CD4-positive, CD25-positive, alpha-beta regulatory T cell (primary cell): ENCODE measurements around the gene CD40. TPM values are rescaled to one million over a fixed set of nuclear protein-coding genes. Genes with fewer than 3 reads are reported as not detected.

ENCODE experiments used
- ATAC-seq, 2 donors: fragments of 150-1000 bp; cut with Tn5 transposase; one replicate each; pipeline ENCODE4 v1.10.0; 2021; ENCODE audit warnings: low read depth in 2 of 2, moderate number of reproducible peaks in 2 of 2, moderate library complexity in 1 of 2
- DNase-seq, 3 donors: peaks; one replicate each; pipeline versions ENCODE4 v3.0.0 to v3.0.0-alpha.2; 2012 to 2022; ENCODE audit warnings: mixed read lengths in 1 of 3
- H3K27ac ChIP-seq: one replicate; pipeline ENCODE4 v1.7.0; 2013; ENCODE audit warnings: mild to moderate bottlenecking, low read length; ENCODE audit not compliant: insufficient read depth, poor library complexity, severe bottlenecking
- H3K27me3 ChIP-seq: one replicate; pipeline ENCODE4 v1.7.0; 2013; ENCODE audit warnings: low read length; ENCODE audit not compliant: control insufficient read depth, insufficient read depth
- H3K36me3 ChIP-seq: one replicate; pipeline ENCODE4 v1.7.0; 2013; ENCODE audit warnings: mild to moderate bottlenecking, low read length, moderate library complexity; ENCODE audit not compliant: control insufficient read depth, insufficient read depth
- H3K4me1 ChIP-seq: 2 replicates; pipeline ENCODE4 v1.7.0; 2013; ENCODE audit warnings: mild to moderate bottlenecking, low read length; ENCODE audit not compliant: insufficient read depth, control insufficient read depth, poor library complexity, severe bottlenecking
- H3K4me3 ChIP-seq: one replicate; pipeline ENCODE4 v1.7.0; 2013; ENCODE audit warnings: low read depth, mild to moderate bottlenecking, low read length, moderate library complexity
- H3K9me3 ChIP-seq, 2 experiments: 1 replicate in 1 of 2; 2 replicates in 1 of 2; pipeline ENCODE4 v1.7.0; 2013; ENCODE audit warnings: low read length in 2 of 2, mild to moderate bottlenecking in 1 of 2, moderate library complexity in 1 of 2; ENCODE audit not compliant: control insufficient read depth in 2 of 2
- H3K27ac Mint-ChIP-seq, 3 donors: one replicate each; pipeline ENCODE4 v1.8.0; 2020 to 2022; ENCODE audit warnings: mild to moderate bottlenecking in 3 of 3, mixed read lengths in 3 of 3, moderate library complexity in 2 of 3
- H3K27me3 Mint-ChIP-seq: one replicate; pipeline ENCODE4 v1.8.0; 2022; ENCODE audit warnings: mild to moderate bottlenecking, mixed read lengths
- H3K36me3 Mint-ChIP-seq: one replicate; pipeline ENCODE4 v1.8.0; 2020; ENCODE audit warnings: mixed read lengths
- H3K4me1 Mint-ChIP-seq, 4 donors: one replicate each; pipeline ENCODE4 v1.8.0; 2020 to 2022; ENCODE audit warnings: mixed read lengths in 4 of 4, mild to moderate bottlenecking in 1 of 4
- H3K4me3 Mint-ChIP-seq, 4 donors: one replicate each; pipeline ENCODE4 v1.8.0; 2020 to 2022; ENCODE audit warnings: mild to moderate bottlenecking in 4 of 4, mixed read lengths in 4 of 4, moderate library complexity in 3 of 4
- H3K9me3 Mint-ChIP-seq, 7 donors: one replicate each; pipeline ENCODE4 v1.8.0; 2020 to 2022; ENCODE audit warnings: mixed read lengths in 7 of 7, mild to moderate bottlenecking in 3 of 7, moderate library complexity in 2 of 7
- polyA plus RNA-seq, 4 donors: library from polyadenylated mRNA; unstranded; fragments of 300-500 nt; fragmentation: Illumina TruSeq; gene quantifications; one replicate each; pipeline ENCODE4 v1.2.3, GENCODE V29; 2021
- total RNA-seq: library from RNA; stranded (reverse); gene quantifications from one replicate; pipeline ENCODE4 v1.2.3, GENCODE V29; 2022

Gene CD40
- total and polyA plus RNA-seq, 5 donors from 2014 or later, result 1.7 to 8.7 (median 7.2) TPM

DNA sequence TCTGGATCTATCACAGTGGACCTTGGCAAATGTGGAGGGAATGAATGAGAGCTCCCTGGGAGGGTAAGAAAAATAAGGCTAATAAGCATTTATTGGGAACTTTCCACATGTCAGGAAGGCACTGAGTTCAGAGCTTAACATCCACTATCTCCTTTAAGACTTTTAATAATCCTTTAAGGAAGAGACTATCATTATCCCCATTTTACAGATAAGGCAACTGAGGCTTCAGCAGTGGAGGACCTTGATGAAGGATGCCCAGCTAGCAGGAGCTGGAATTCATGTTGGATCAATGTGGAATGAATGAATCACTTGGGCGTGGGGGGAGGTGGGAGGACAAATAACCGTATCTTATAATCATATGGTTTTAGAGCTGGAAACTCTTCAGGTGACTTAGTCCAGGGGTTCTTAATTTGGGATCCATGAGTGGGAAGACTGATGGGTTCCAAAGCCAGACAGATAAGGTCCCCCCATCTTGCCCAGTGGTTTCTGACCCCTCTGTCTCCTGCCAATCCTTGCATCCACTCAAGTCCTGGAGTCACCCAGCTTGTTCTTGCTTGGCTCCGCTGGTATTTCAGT is 54.9 kb downstream of the CD40 start:
- Histone ChIP-seq H3K4me1 (no peaks in the 10 kb centered on the region), H3K36me3 (no peaks in the 10 kb centered on the region), H3K4me3 (no peak overlapping the region), H3K9me3 (no peaks in the 10 kb centered on the region), H3K27me3 (peaks cover 17% of the 10 kb centered on the region), H3K27ac (no peak overlapping the region)
- Mint-ChIP-seq H3K36me3 (no peaks in the 10 kb centered on the region), H3K27me3 (peaks cover 65% of the 10 kb centered on the region), H3K9me3 (peaks cover 0 to 3% (median 0%) of the 10 kb centered on the region in 7 donors), H3K4me3 (no peak overlapping the region), H3K27ac (no peak overlapping the region), H3K4me1 (peaks cover 0 to 11% (median 0%) of the 10 kb centered on the region in 4 donors)
- no peak for ATAC-seq
- no peak for DNase-seq

DNA sequence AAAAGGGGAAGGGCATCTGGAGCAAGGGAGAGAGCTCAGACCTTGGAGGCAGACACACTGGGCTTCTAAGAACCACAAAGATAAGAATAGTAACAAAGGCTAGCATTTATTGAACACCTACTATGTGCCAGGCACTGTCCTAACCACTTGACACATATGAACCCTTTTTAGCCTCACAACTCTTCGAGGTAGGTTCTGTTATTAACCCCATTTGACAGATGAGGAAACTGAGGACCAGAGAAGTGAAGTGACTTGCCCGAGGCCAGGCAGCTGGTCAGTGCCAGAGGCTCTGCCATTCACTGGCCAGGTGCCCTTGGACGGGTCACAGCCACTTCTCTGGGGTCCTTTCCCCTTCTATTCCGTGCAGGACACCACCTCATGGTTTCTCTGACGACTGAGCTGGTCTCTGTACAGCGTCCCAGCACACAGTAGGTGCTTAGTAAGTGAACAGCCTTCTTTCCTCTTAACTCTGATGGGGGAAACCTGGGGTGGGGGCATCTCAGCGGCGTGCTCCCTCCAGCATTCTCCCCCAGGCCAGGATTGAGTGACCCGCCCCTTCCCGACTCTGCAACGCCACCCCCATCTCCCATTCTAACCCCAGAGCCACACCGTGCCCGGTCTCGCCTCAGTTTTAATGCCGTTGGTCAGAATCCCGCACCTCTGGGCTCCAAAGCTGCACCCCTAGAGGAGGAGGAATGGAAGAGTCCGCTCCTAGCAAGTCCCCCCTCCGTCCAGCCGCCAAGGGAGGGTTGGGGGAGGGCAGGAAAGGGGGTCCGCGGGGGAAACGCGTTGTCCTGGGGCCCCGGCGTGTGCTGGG is 55.7 kb downstream of the CD40 start:
- H3K4me3 Mint-ChIP-seq, result no peak overlapping the region
- Histone ChIP-seq H3K36me3 (no peaks in the 10 kb centered on the region), H3K9me3 (no peaks in the 10 kb centered on the region), H3K4me3 (no peak overlapping the region), H3K4me1 (no peaks in the 10 kb centered on the region), H3K27ac (no peak overlapping the region), H3K27me3 (peaks cover 17% of the 10 kb centered on the region)
- ATAC-seq (no peak), DNase-seq (no peak)
- peaks cover 0 to 11% (median under 1%) of the 10 kb centered on the region in 4 donors for H3K4me1 Mint-ChIP-seq
- H3K27me3 Mint-ChIP-seq, result peaks cover 65% of the 10 kb centered on the region
- H3K9me3 Mint-ChIP-seq, result peaks cover 0 to 3% (median 0%) of the 10 kb centered on the region in 7 donors
- H3K27ac Mint-ChIP-seq, result no peak overlapping the region
- no peaks in the 10 kb centered on the region for H3K36me3 Mint-ChIP-seq

DNA sequence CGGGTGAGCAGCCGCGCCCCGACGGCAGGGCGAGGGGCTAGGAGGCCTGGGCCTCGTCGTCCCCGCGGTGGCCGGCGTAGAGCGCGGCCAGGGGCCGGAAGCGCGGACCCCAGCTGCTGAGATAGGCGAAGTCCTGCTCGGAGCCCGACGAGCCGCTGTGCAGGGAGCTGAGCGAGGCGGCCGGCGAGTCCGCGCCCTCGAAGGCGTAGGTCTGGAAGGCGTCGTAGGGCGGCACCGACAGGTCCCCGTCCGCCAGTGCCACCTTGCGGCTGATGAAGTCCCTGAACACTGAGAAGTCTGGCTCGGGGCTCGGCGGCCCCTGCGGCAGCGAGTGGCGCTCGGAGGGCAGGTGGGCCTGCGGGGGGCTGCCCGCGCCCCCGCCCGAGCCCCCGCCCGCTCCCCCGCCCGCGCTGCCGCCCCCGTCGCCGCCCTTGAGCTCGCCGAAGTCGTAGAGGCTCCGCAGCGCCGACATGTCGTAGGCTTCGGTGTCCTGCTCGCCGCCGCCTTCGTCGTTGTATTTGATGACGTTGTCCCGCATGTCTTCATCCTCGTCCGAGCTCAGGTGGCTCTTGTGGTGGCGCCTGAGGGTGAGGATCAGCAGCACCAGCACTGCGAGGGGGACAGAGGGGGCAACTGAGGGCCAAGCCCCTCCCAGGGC is 56.5 kb downstream of the CD40 start:
- H3K36me3 Mint-ChIP-seq, result no peaks in the 10 kb centered on the region
- Histone ChIP-seq H3K4me1 (no peaks in the 10 kb centered on the region), H3K27me3 (peaks cover 17% of the 10 kb centered on the region), H3K36me3 (no peaks in the 10 kb centered on the region), H3K4me3 (no peak overlapping the region), H3K27ac (no peak overlapping the region), H3K9me3 (no peaks in the 10 kb centered on the region)
- H3K27ac Mint-ChIP-seq, result no peak overlapping the region
- peaks cover 0 to 11% (median 2%) of the 10 kb centered on the region in 4 donors for H3K4me1 Mint-ChIP-seq
- peaks cover 0 to 3% (median 0%) of the 10 kb centered on the region in 7 donors for H3K9me3 Mint-ChIP-seq
- peak; percentile 66 to 77 for ATAC-seq
- no peak overlapping the region for H3K4me3 Mint-ChIP-seq
- peak; percentile 51 to 69 (median 60) for DNase-seq
- peaks cover 71% of the 10 kb centered on the region for H3K27me3 Mint-ChIP-seq

DNA sequence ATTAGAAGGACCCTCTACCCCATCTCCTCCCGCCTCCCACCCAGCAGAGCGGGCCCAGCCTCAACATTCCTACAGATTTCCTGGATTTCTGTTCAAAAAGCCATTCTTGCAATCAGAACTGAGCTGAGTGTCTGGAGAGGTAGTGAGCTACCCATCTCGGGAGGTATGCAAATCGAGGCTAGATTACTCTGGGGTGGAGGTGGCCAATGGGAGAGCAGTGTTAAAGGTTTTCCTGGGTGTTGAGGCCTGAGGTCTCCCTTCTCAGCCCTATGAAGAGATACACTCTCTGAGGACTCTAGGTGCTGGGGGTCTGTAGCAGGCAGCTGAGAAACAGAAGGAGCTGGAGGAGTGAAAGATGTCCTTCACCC is 57.0 kb downstream of the CD40 start:
- no peak for ATAC-seq
- H3K4me1 ChIP-seq, result no peaks in the 10 kb centered on the region
- Mint-ChIP-seq H3K36me3 (no peaks in the 10 kb centered on the region), H3K4me1 (peaks cover 0 to 11% (median 2%) of the 10 kb centered on the region in 4 donors), H3K27me3 (peaks cover 66% of the 10 kb centered on the region), H3K4me3 (peak overlapping the region in 1 of 4 donors; percentile 19), H3K27ac (peak overlapping the region in 2 of 3 donors; percentile 43 to 49), H3K9me3 (peaks cover 0 to 2% (median 0%) of the 10 kb centered on the region in 7 donors)
- H3K27ac ChIP-seq, result no peak overlapping the region
- DNase-seq, result no peak
- H3K27me3 ChIP-seq, result peaks cover 17% of the 10 kb centered on the region
- H3K4me3 ChIP-seq, result no peak overlapping the region
- H3K9me3 ChIP-seq, result no peaks in the 10 kb centered on the region
- no peaks in the 10 kb centered on the region for H3K36me3 ChIP-seq

DNA sequence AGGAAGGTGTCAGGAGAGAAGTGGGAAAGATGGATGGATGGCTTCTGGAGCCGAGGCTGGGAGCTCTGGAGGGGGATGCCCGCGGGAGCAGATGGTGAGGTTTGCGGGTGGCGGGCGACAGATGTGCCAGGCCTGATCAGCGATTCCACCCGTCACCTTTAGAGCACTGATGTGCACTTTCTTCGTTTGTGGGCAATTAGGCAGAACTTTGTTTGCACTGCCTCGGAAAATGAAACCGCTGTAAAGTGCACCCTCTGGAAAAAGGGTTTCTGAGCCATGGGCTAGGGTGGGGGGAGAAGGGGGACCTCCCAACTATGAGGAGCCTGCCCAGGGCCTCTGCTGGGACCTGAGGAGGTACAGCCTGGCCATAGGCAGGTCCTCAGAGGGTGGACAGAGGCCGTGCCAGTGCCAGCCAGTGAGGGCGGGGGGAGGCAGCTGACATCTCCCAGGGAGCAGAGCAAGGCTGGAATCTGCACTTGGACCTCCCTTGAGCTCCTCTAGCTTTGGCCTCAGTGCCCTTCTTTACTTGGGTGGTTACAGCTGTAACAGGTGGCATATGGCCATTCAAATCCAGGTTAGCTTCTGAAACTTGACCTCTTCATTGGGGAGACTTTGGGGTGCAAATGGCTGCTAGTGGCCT is 58.7 kb downstream of the CD40 start:
- H3K9me3 Mint-ChIP-seq, result peaks cover 0 to 4% (median 0%) of the 10 kb centered on the region in 7 donors
- H3K4me1 ChIP-seq, result no peaks in the 10 kb centered on the region
- H3K9me3 ChIP-seq, result no peaks in the 10 kb centered on the region
- H3K36me3 ChIP-seq, result no peaks in the 10 kb centered on the region
- H3K27me3 ChIP-seq, result peaks cover 17% of the 10 kb centered on the region
- DNase-seq, result no peak
- peaks cover 58% of the 10 kb centered on the region for H3K27me3 Mint-ChIP-seq
- H3K4me1 Mint-ChIP-seq, result peaks cover 0 to 11% (median 2%) of the 10 kb centered on the region in 4 donors
- ATAC-seq, result no peak
- no peak overlapping the region for H3K4me3 ChIP-seq
- no peak overlapping the region for H3K27ac Mint-ChIP-seq
- H3K36me3 Mint-ChIP-seq, result no peaks in the 10 kb centered on the region
- no peak overlapping the region for H3K27ac ChIP-seq
- H3K4me3 Mint-ChIP-seq, result no peak overlapping the region

DNA sequence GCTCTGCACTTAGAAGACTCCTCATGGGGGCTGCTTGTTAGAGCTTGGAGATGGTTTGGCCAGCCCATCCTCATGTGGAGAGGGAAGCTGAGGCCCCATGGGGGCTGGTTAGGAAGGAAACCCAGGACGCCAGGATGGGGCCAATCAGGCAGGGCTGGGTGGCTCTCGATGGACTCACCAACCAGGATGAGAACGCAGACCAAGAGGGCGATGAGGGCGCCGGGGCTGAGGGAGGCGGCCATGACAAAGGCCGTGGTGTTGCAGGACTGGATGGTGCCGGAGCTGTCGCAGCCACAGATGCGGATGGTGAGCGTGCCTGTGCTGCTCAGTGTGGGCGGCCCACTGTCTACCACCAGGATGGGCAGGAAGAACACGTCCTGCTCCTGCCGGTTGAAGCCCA is 59.7 kb downstream of the CD40 start:
- Histone ChIP-seq H3K27me3 (peaks cover 14% of the 10 kb centered on the region), H3K9me3 (no peaks in the 10 kb centered on the region), H3K4me3 (no peak overlapping the region), H3K27ac (no peak overlapping the region), H3K36me3 (no peaks in the 10 kb centered on the region), H3K4me1 (no peaks in the 10 kb centered on the region)
- no peak for ATAC-seq
- Mint-ChIP-seq H3K36me3 (no peaks in the 10 kb centered on the region), H3K4me3 (no peak overlapping the region), H3K9me3 (peaks cover 0 to 4% (median 0%) of the 10 kb centered on the region in 7 donors), H3K4me1 (peaks cover 0 to 9% (median 2%) of the 10 kb centered on the region in 4 donors), H3K27ac (no peak overlapping the region), H3K27me3 (peaks cover 50% of the 10 kb centered on the region)
- no peak for DNase-seq

DNA sequence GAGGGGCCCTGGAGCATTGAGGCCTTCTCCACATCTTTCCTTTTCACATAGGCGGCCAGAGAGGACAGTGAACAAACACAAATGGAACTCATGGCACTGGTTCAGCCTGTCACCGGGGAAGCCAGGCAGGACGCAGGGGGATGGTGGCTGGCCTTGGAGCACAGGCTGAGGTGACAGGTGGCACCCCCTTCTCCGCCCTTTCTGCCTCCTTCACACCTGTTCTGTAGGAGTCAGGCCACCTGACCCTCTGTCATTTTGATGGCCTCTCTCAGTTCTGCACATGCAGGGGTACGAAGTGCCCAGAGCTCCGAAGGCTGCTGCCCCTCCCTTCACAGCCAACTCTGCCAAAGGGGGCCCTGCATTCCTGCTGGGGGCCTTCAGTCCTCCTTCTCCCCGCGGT is 60.8 kb downstream of the CD40 start:
- Mint-ChIP-seq H3K36me3 (no peaks in the 10 kb centered on the region), H3K9me3 (peaks cover 0 to 4% (median 0%) of the 10 kb centered on the region in 7 donors), H3K4me1 (peaks cover 0 to 9% (median 2%) of the 10 kb centered on the region in 4 donors), H3K4me3 (no peak overlapping the region), H3K27me3 (peaks cover 39% of the 10 kb centered on the region), H3K27ac (no peak overlapping the region)
- no peaks in the 10 kb centered on the region for H3K4me1 ChIP-seq
- no peaks in the 10 kb centered on the region for H3K9me3 ChIP-seq
- H3K27me3 ChIP-seq, result peaks cover 6% of the 10 kb centered on the region
- H3K27ac ChIP-seq, result no peak overlapping the region
- DNase-seq (no peak), ATAC-seq (no peak)
- no peak overlapping the region for H3K4me3 ChIP-seq
- no peaks in the 10 kb centered on the region for H3K36me3 ChIP-seq
